ENCODE data around the gene MYL6. TPM values are rescaled to one million over a fixed set of nuclear protein-coding genes. Genes with fewer than 3 reads are reported as not detected.

The MYL6 gene
- total RNA-seq, 1 experiment from 2014 or later = 554 TPM

- peak overlapping the region in 1 of 2 experiments; percentile 80; a peak in 2 of 4 replicates for H3K4me3 ChIP-seq (replicated peaks in 1 of 2; ENCODE audit: low read depth in 1 of 2, low read length in 2 of 2)
- H3K4me2 ChIP-seq (ENCODE audit: low read length) = peak overlapping the region; percentile 88
- DNase-seq (ENCODE audit: low read depth, low spot score) = no peak
- peaks cover 18 to 27% of the 10 kb centered on the region in 2 experiments for H3K4me1 ChIP-seq (ENCODE audit: control insufficient read depth in 1 of 2, insufficient read depth in 2 of 2, low read length in 2 of 2)
- H2AFZ ChIP-seq (ENCODE audit: low read depth, low read length, poor library complexity, severe bottlenecking) = no peak overlapping the region
- intact Hi-C loops (cut with micrococcal nuclease) = no loop called here
- H3K9me2 ChIP-seq (ENCODE audit: insufficient read depth) = no peaks in the 10 kb centered on the region
- no peaks in the 10 kb centered on the region for H4K20me1 ChIP-seq (ENCODE audit: insufficient read depth)
- H3K27ac ChIP-seq (ENCODE audit: low read depth, low read length) = peak overlapping the region; percentile 93; the same call in 1 of the 2 replicates
- peaks cover 18% of the 10 kb centered on the region for H3K79me2 ChIP-seq (ENCODE audit: insufficient read depth, low read length)
- no peaks in the 10 kb centered on the region for H3K27me3 ChIP-seq (ENCODE audit: insufficient read depth, low read length)
- BruUV-seq (replicated peaks) = no TSS peak
- no peaks in the 10 kb centered on the region for H3K9me3 ChIP-seq (ENCODE audit: control insufficient read depth in 1 of 2, insufficient read depth in 1 of 2, low read depth in 1 of 2, low read length in 2 of 2)
- ChIA-PET RAD21 (ENCODE audit: low non-redundant PET in 1 of 2, low total read pairs in 2 of 2, uncharacterized antibody in 2 of 2, unreplicated experiment in 2 of 2) (interaction anchor here in 1 of 2 experiments (0.6 kb wide), 1 partner anchor 70 kb away, joined by 6 read pairs; no protein-coding TSS in a partner anchor), CTCF (interaction anchor here (2.9 to 3.3 kb wide), 2 partner anchors 7 to 69 kb away, joined by 24 to 29 read pairs; partner anchors contain the start of genes ESYT1 and SMARCC2), POLR2A (interaction anchor here (0.9 to 1.1 kb wide), 3 partner anchors 8 to 102 kb away, joined by 3 to 5 read pairs (median 4); partner anchors contain the start of genes ESYT1, PA2G4 and RNF41)
- peaks cover 4 to 28% of the 10 kb centered on the region in 2 experiments; a peak in 3 of 4 replicates for H3K36me3 ChIP-seq (ENCODE audit: control insufficient read depth in 1 of 2, insufficient read depth in 2 of 2, low read length in 2 of 2)
- TF ChIP-seq EZH2 (IDR thresholded peaks at IDR 0.05) (no peak), CBX3 (IDR thresholded peaks at IDR 0.05; ENCODE audit: low read depth) (no peak), TCF7L2 (IDR thresholded peaks at IDR 0.05; ENCODE audit: borderline replicate concordance, extremely low read depth, insufficient read depth, insufficient read length) (no peak), REST (IDR thresholded peaks at IDR 0.05; ENCODE audit: low read depth) (no peak), POLR2AphosphoS5 (IDR thresholded peaks at IDR 0.05; ENCODE audit: low read depth, low read length) (no peak), CTCF (IDR thresholded peaks at IDR 0.05 in 2 of 3, conservative IDR thresholded peaks at IDR 0.05 in 1 of 3; ENCODE audit: borderline replicate concordance in 1 of 3, insufficient read depth in 1 of 3, low read depth in 2 of 3, low read length in 2 of 3) (no peak), EZH2phosphoT487 (IDR thresholded peaks at IDR 0.05; ENCODE audit: borderline replicate concordance) (no peak), ZBTB33 (IDR thresholded peaks at IDR 0.05; ENCODE audit: extremely low read depth, insufficient replicate concordance, low read length) (no peak)
- peak overlapping the region; percentile 80 for H3K9ac ChIP-seq (ENCODE audit: low read length)
- ATAC-seq = no peak
Observed at GRCh38 chr12:56120158-56120846, 37.9 kb upstream of the MYL6 start.

Measured in HCT116 (cell line).